ENCODE data around the gene MISP3. TPM values are rescaled to one million over a fixed set of nuclear protein-coding genes. Genes with fewer than 3 reads are reported as not detected.

Gene MISP3
- total and polyA plus RNA-seq, 2 of the 8 experiments (the other 6 are each of a cell fraction or from before 2014, with no cell fraction given): 0.74 to 1.4 TPM

- no peak overlapping the region for H3K18ac ChIP-seq (ENCODE audit: extremely low read depth, low read length)
- no peak overlapping the region for H2BK12ac ChIP-seq (ENCODE audit: low read depth, low read length)
- H3K36me3 ChIP-seq (ENCODE audit: control insufficient read depth in 2 of 4, insufficient read depth in 4 of 4, low read length in 3 of 4): no peaks in the 10 kb centered on the region
- H3K4ac ChIP-seq (replicated peaks; ENCODE audit: insufficient read length, low read depth, low read length): no peak overlapping the region
- no peak overlapping the region for H2BK120ac ChIP-seq (replicated peaks; ENCODE audit: low read depth, low read length)
- no peak overlapping the region for H3K56ac ChIP-seq (replicated peaks; ENCODE audit: insufficient read length, low read depth, low read length)
- no peak overlapping the region for H2BK20ac ChIP-seq (ENCODE audit: low read length)
- no peaks in the 10 kb centered on the region for H3K27me3 ChIP-seq (replicated peaks in 1 of 4; ENCODE audit: control insufficient read depth in 3 of 4, extremely low read depth in 1 of 4, insufficient read depth in 3 of 4, low read length in 3 of 4)
- no peak overlapping the region for H3K4me2 ChIP-seq (ENCODE audit: insufficient read depth in 1 of 2, low read depth in 2 of 2, low read length in 2 of 2)
- no peaks in the 10 kb centered on the region for H3K9me3 ChIP-seq (ENCODE audit: insufficient read depth in 2 of 2, low read depth in 1 of 2, low read length in 1 of 2)
- H3K23me2 ChIP-seq (ENCODE audit: low read depth, low read length): no peaks in the 10 kb centered on the region
- peaks cover 2 to 3% of the 10 kb centered on the region in 2 experiments for H4K20me1 ChIP-seq (replicated peaks in 1 of 2; ENCODE audit: control insufficient read depth in 1 of 2, insufficient read depth in 2 of 2, low read length in 2 of 2)
- no peak overlapping the region for H2BK5ac ChIP-seq (ENCODE audit: low read depth, low read length)
- H4K8ac ChIP-seq (ENCODE audit: extremely low read depth, insufficient read depth, low read length): no peak overlapping the region
- 95% methylated on average over 8 of the region's 16 CpGs; no CpG with 5 or more reads in 1 of the 2 experiments for WGBS, 2 experiments (ENCODE audit: extremely low coverage in 1 of 2, insufficient coverage in 1 of 2, insufficient read length in 1 of 2, insufficient replicate concordance in 2 of 2, low coverage in 1 of 2, low lambda C conversion rate in 2 of 2, missing lambda C conversion rate in 1 of 2)
- H2AFZ ChIP-seq (ENCODE audit: low read length): no peak overlapping the region
- H2AK5ac ChIP-seq (ENCODE audit: low read depth, low read length): no peak overlapping the region
- peaks cover 4% of the 10 kb centered on the region; the same call in 1 of the 2 replicates for H3K79me1 ChIP-seq (ENCODE audit: low read depth, low read length)
- TF ChIP-seq KDM5A (IDR thresholded peaks at IDR 0.05; ENCODE audit: low read length) (no peak), SAP30 (IDR thresholded peaks at IDR 0.05; ENCODE audit: insufficient read depth, insufficient replicate concordance, low read length) (no peak), CHD1 (IDR thresholded peaks at IDR 0.05; ENCODE audit: low read depth, low read length) (no peak)
- TF ChIP-seq, protein P1, sequence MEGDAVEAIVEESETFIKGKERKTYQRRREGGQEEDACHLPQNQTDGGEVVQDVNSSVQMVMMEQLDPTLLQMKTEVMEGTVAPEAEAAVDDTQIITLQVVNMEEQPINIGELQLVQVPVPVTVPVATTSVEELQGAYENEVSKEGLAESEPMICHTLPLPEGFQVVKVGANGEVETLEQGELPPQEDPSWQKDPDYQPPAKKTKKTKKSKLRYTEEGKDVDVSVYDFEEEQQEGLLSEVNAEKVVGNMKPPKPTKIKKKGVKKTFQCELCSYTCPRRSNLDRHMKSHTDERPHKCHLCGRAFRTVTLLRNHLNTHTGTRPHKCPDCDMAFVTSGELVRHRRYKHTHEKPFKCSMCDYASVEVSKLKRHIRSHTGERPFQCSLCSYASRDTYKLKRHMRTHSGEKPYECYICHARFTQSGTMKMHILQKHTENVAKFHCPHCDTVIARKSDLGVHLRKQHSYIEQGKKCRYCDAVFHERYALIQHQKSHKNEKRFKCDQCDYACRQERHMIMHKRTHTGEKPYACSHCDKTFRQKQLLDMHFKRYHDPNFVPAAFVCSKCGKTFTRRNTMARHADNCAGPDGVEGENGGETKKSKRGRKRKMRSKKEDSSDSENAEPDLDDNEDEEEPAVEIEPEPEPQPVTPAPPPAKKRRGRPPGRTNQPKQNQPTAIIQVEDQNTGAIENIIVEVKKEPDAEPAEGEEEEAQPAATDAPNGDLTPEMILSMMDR (IDR thresholded peaks at IDR 0.05; ENCODE audit: control extremely low read depth in 1 of 3, insufficient read depth in 1 of 3, low read depth in 1 of 3, low read length in 3 of 3): peak in 1 of 3 experiments; percentile 4; a peak in 1 of 4 replicates
- TF ChIP-seq, protein P2, sequence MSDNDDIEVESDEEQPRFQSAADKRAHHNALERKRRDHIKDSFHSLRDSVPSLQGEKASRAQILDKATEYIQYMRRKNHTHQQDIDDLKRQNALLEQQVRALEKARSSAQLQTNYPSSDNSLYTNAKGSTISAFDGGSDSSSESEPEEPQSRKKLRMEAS (IDR thresholded peaks at IDR 0.05): no peak
- peaks cover 0 to 2% (median under 1%) of the 10 kb centered on the region in 4 experiments; a peak in 3 of 7 replicates for H3K4me1 ChIP-seq (replicated peaks in 1 of 4; ENCODE audit: control insufficient read depth in 3 of 4, insufficient read depth in 4 of 4, low read length in 3 of 4)
- no peak for FAIRE-seq
- no peak overlapping the region for H3K27ac ChIP-seq (ENCODE audit: low read depth, low read length)
- H3K79me2 ChIP-seq (ENCODE audit: control insufficient read depth in 1 of 2, insufficient read depth in 2 of 2, low read length in 2 of 2): no peaks in the 10 kb centered on the region
- ChIA-PET POLR2A (ENCODE audit: partially characterized antibody) (interaction anchor here (0.7 to 2.2 kb wide), 3 partner anchors 9 to 143 kb away, joined by 3 to 4 read pairs (median 3); no protein-coding TSS in a partner anchor), CTCF (ENCODE audit: partially characterized antibody) (interaction anchor here (1.0 to 11.3 kb wide), 3 partner anchors 10 to 41 kb away, joined by 3 to 105 read pairs (median 4); no protein-coding TSS in a partner anchor)
- no peak overlapping the region for H3K23ac ChIP-seq (ENCODE audit: insufficient read length)
- no peak overlapping the region for H3K9ac ChIP-seq (replicated peaks in 1 of 4; ENCODE audit: extremely low read depth in 1 of 4, low read depth in 3 of 4, low read length in 3 of 4)
- no peak overlapping the region for H4K5ac ChIP-seq (ENCODE audit: insufficient read length, low read depth, low read length)
- no peak overlapping the region for H3K4me3 ChIP-seq (ENCODE audit: extremely low read depth in 1 of 4, insufficient read depth in 2 of 4, low read depth in 3 of 4, low read length in 4 of 4)
- no peak overlapping the region for H3K14ac ChIP-seq (ENCODE audit: insufficient read length)
- no peak overlapping the region for H4K91ac ChIP-seq (replicated peaks; ENCODE audit: insufficient read length, low read length)
- no peak for DNase-seq (ENCODE audit: low read depth in 1 of 2, low spot score in 2 of 2)
- no peak overlapping the region for H2BK15ac ChIP-seq (ENCODE audit: low read length)
These were observed 34.3 kb downstream of the MISP3 start for GRCh38 chr19:14106840-14107239.
